ENCODE data around the gene CBL.

CBL gene

GRCh38 chr11:119337581-119338317, 131.6 kb downstream of the CBL start (continued):
- no peak for TF ChIP-seq ZNF274 (IDR thresholded peaks at IDR 0.05; ENCODE audit: low read length)
- no peak for TF ChIP-seq ZNF274 (tag by site-specific recombination; IDR thresholded peaks at IDR 0.05; ENCODE audit: borderline replicate concordance)
- TF ChIP-seq ZNF335 (tag by site-specific recombination; conservative IDR thresholded peaks at IDR 0.05): no peak; the same call in 1 of the 2 replicates
- TF ChIP-seq ZNF174 (tag by site-specific recombination; IDR thresholded peaks at IDR 0.05): no peak
- TF ChIP-seq ZNF626 (tag by site-specific recombination; IDR thresholded peaks at IDR 0.05): no peak
- no peak for TF ChIP-seq ZBTB1 (tag by site-specific recombination; IDR thresholded peaks at IDR 0.05)
- TF ChIP-seq ZFP69B (tag by site-specific recombination; IDR thresholded peaks at IDR 0.05): no peak
- peak; percentile 29; the same call in 1 of the 2 replicates for TF ChIP-seq GLIS2 (tag by site-specific recombination; IDR thresholded peaks at IDR 0.05)
- TF ChIP-seq SP2 (tag by site-specific recombination; IDR thresholded peaks at IDR 0.05): peak; percentile 68
- no peak for TF ChIP-seq HOXA7 (CRISPR knock-in tag; IDR thresholded peaks at IDR 0.05; ENCODE audit: borderline replicate concordance)
- no peak for TF ChIP-seq ZFP37 (tag by site-specific recombination; IDR thresholded peaks at IDR 0.05)
- TF ChIP-seq, protein P1, sequence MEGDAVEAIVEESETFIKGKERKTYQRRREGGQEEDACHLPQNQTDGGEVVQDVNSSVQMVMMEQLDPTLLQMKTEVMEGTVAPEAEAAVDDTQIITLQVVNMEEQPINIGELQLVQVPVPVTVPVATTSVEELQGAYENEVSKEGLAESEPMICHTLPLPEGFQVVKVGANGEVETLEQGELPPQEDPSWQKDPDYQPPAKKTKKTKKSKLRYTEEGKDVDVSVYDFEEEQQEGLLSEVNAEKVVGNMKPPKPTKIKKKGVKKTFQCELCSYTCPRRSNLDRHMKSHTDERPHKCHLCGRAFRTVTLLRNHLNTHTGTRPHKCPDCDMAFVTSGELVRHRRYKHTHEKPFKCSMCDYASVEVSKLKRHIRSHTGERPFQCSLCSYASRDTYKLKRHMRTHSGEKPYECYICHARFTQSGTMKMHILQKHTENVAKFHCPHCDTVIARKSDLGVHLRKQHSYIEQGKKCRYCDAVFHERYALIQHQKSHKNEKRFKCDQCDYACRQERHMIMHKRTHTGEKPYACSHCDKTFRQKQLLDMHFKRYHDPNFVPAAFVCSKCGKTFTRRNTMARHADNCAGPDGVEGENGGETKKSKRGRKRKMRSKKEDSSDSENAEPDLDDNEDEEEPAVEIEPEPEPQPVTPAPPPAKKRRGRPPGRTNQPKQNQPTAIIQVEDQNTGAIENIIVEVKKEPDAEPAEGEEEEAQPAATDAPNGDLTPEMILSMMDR (tag by site-specific recombination; IDR thresholded peaks at IDR 0.05): no peak
- no peak for TF ChIP-seq ZNF16 (tag by site-specific recombination; IDR thresholded peaks at IDR 0.05; ENCODE audit: low read depth)
- TF ChIP-seq ZNF175 (tag by site-specific recombination; IDR thresholded peaks at IDR 0.05): no peak
- TF ChIP-seq ZBTB49 (tag by site-specific recombination; IDR thresholded peaks at IDR 0.05; ENCODE audit: low read depth): no peak
- TF ChIP-seq ZNF658 (tag by site-specific recombination; IDR thresholded peaks at IDR 0.05): no peak
- TF ChIP-seq ZBTB8A (tag by site-specific recombination; IDR thresholded peaks at IDR 0.05): no peak
- TF ChIP-seq ZNF843 (tag by site-specific recombination; IDR thresholded peaks at IDR 0.05): no peak
- TF ChIP-seq ZSCAN16 (tag by site-specific recombination; IDR thresholded peaks at IDR 0.05): no peak
- TF ChIP-seq ZNF558 (tag by site-specific recombination; IDR thresholded peaks at IDR 0.05): no peak
- no peak for TF ChIP-seq HOXD13 (CRISPR knock-in tag; IDR thresholded peaks at IDR 0.05; ENCODE audit: borderline replicate concordance)
- no peak for TF ChIP-seq PATZ1 (tag by site-specific recombination; IDR thresholded peaks at IDR 0.05)
- TF ChIP-seq, protein P2, sequence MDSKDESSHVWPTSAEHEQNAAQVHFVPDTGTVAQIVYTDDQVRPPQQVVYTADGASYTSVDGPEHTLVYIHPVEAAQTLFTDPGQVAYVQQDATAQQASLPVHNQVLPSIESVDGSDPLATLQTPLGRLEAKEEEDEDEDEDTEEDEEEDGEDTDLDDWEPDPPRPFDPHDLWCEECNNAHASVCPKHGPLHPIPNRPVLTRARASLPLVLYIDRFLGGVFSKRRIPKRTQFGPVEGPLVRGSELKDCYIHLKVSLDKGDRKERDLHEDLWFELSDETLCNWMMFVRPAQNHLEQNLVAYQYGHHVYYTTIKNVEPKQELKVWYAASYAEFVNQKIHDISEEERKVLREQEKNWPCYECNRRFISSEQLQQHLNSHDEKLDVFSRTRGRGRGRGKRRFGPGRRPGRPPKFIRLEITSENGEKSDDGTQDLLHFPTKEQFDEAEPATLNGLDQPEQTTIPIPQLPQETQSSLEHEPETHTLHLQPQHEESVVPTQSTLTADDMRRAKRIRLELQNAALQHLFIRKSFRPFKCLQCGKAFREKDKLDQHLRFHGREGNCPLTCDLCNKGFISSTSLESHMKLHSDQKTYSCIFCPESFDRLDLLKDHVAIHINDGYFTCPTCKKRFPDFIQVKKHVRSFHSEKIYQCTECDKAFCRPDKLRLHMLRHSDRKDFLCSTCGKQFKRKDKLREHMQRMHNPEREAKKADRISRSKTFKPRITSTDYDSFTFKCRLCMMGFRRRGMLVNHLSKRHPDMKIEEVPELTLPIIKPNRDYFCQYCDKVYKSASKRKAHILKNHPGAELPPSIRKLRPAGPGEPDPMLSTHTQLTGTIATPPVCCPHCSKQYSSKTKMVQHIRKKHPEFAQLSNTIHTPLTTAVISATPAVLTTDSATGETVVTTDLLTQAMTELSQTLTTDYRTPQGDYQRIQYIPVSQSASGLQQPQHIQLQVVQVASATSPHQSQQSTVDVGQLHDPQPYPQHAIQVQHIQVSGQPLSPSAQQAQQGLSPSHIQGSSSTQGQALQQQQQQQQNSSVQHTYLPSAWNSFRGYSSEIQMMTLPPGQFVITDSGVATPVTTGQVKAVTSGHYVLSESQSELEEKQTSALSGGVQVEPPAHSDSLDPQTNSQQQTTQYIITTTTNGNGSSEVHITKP (tag by site-specific recombination; IDR thresholded peaks at IDR 0.05): peak; percentile 78; the same call in 1 of the 2 replicates
- no peak for TF ChIP-seq ZSCAN30 (tag by site-specific recombination; IDR thresholded peaks at IDR 0.05)
- no peak for TF ChIP-seq BCL11A (tag by site-specific recombination; IDR thresholded peaks at IDR 0.05; ENCODE audit: low read depth)
- TF ChIP-seq GFI1B (tag by site-specific recombination; IDR thresholded peaks at IDR 0.05): no peak
- TF ChIP-seq ZBTB17 (tag by site-specific recombination; IDR thresholded peaks at IDR 0.05): no peak
- TF ChIP-seq ZNF530 (tag by site-specific recombination; IDR thresholded peaks at IDR 0.05; ENCODE audit: low read depth): no peak
- TF ChIP-seq PRDM4 (tag by site-specific recombination; IDR thresholded peaks at IDR 0.05): no peak
